ENCODE data around the gene RRAS2. TPM values are rescaled to one million over a fixed set of nuclear protein-coding genes. Genes with fewer than 3 reads are reported as not detected.

Gene RRAS2
- total RNA-seq, 2 donors from 2014 or later = 15.8 to 27.5 TPM

DNA sequence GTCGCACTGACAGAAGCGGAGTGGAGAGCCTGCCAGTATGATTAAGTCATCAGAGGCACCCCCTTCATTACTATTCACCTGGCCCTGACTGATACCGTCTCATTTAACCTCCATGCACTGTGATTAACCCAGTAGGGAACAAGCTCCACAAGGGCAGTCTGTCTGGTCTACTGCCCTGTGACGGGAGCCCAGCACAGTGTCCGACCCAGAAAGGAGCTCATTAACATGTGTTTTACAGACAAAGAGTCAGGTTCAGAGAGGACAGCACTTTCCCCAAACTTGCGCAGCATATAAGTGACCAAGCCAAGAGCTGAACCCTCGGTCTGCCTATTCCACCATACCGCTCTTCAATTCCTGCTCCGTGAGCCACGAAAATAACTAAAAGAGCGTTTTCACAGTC is 129.5 kb downstream of the RRAS2 start:
- ATAC-seq = no peak
- no peak overlapping the region for H3K4me3 ChIP-seq
- no peak for DNase-seq
- WGBS, 2 donors = 51 to 60% methylated on average over 10 to 11 of the region's 11 CpGs
- H3K27me3 ChIP-seq = no peaks in the 10 kb centered on the region
- no peak for TF ChIP-seq POLR2A (IDR thresholded peaks at IDR 0.05)
- TF ChIP-seq, protein P1, sequence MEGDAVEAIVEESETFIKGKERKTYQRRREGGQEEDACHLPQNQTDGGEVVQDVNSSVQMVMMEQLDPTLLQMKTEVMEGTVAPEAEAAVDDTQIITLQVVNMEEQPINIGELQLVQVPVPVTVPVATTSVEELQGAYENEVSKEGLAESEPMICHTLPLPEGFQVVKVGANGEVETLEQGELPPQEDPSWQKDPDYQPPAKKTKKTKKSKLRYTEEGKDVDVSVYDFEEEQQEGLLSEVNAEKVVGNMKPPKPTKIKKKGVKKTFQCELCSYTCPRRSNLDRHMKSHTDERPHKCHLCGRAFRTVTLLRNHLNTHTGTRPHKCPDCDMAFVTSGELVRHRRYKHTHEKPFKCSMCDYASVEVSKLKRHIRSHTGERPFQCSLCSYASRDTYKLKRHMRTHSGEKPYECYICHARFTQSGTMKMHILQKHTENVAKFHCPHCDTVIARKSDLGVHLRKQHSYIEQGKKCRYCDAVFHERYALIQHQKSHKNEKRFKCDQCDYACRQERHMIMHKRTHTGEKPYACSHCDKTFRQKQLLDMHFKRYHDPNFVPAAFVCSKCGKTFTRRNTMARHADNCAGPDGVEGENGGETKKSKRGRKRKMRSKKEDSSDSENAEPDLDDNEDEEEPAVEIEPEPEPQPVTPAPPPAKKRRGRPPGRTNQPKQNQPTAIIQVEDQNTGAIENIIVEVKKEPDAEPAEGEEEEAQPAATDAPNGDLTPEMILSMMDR (IDR thresholded peaks at IDR 0.05) = no peak
- H3K9me3 ChIP-seq = no peaks in the 10 kb centered on the region
- no peaks in the 10 kb centered on the region for H3K4me1 ChIP-seq
- intact Hi-C loops (cut with DNase I) = no loop called here
- H3K27ac ChIP-seq = no peak overlapping the region
- H3K36me3 ChIP-seq (replicated peaks in 1 of 2; ENCODE audit: insufficient read depth in 1 of 2, low read depth in 2 of 2) = no peaks in the 10 kb centered on the region

GRCh38 chr11:14228356-14228755 is 130.6 kb downstream of the RRAS2 start:
- DNase-seq (no peak), ATAC-seq (no peak)
- Histone ChIP-seq H3K36me3 (replicated peaks in 1 of 2; ENCODE audit: insufficient read depth in 1 of 2, low read depth in 2 of 2) (no peaks in the 10 kb centered on the region), H3K27me3 (no peaks in the 10 kb centered on the region), H3K4me1 (no peaks in the 10 kb centered on the region), H3K9me3 (no peaks in the 10 kb centered on the region), H3K4me3 (no peak overlapping the region), H3K27ac (no peak overlapping the region)
- 77 to 100% methylated on average over 2 of the region's 2 CpGs for WGBS, 2 donors
- intact Hi-C loops (cut with DNase I) = no loop called here
- TF ChIP-seq POLR2A (IDR thresholded peaks at IDR 0.05) = no peak
- TF ChIP-seq, protein P1 (IDR thresholded peaks at IDR 0.05) = no peak

Other genes starting within 250 kb of the RRAS2 start
- gene COPB1, start 140.6 kb upstream of the RRAS2 start, total RNA-seq = 10 to 100 TPM; 46.1 to 62.5 TPM
- 10 to 100 TPM; 71.3 to 73.5 TPM for gene PSMA1, start 161.2 kb upstream of the RRAS2 start, total RNA-seq